HepG2 (cell line): ENCODE results near the gene RAB42. TPM values are rescaled to one million over a fixed set of nuclear protein-coding genes. Genes with fewer than 3 reads are reported as not detected.

ENCODE experiments used
- ERF ChIP-seq: IDR thresholded peaks from 2 replicates; pipeline ENCODE4 v1.6.1; 2018; ENCODE audit warnings: missing biosample characterization, missing genetic modification reagents
- JUND ChIP-seq: sonication (generic); formaldehyde crosslinking; IDR thresholded peaks from 2 replicates; pipeline ENCODE4 v1.8.0; 2022; ENCODE audit warnings: mild to moderate bottlenecking, missing genetic modification reagents
- KDM2A ChIP-seq: sonication (generic); formaldehyde crosslinking; IDR thresholded peaks from 2 replicates; pipeline ENCODE4 v1.4.0; 2020; ENCODE audit warnings: low read depth, missing genetic modification reagents, borderline replicate concordance
- MED8 ChIP-seq: sonication (generic); formaldehyde crosslinking; IDR thresholded peaks from 2 replicates; pipeline ENCODE4 v1.8.1; 2023; ENCODE audit warnings: mild to moderate bottlenecking, missing genetic modification reagents; ENCODE audit not compliant: insufficient replicate concordance
- MIER2 ChIP-seq: IDR thresholded peaks from 2 replicates; pipeline ENCODE4 v1.6.1; 2016; ENCODE audit warnings: missing biosample characterization, missing genetic modification reagents
- PHB2 ChIP-seq: fragments of 450-650 bp; IDR thresholded peaks from 2 replicates; pipeline ENCODE4 v1.6.1; 2018; ENCODE audit not compliant: partially characterized antibody
- REL ChIP-seq: sonication (generic); formaldehyde crosslinking; conservative IDR thresholded peaks from 2 replicates; pipeline ENCODE4 v1.8.0; 2022; ENCODE audit warnings: mild to moderate bottlenecking, missing genetic modification reagents, moderate library complexity
- RFXANK ChIP-seq: IDR thresholded peaks from 2 replicates; pipeline ENCODE4 v1.6.1; 2016
- RXRA ChIP-seq: sonication (generic); formaldehyde crosslinking; IDR thresholded peaks from 2 replicates; pipeline ENCODE4 v1.5.1; 2020; ENCODE audit warnings: missing genetic modification reagents
- TOPORS ChIP-seq: sonication (generic); formaldehyde crosslinking; IDR thresholded peaks from 2 replicates; pipeline ENCODE4 v1.8.0; 2023; ENCODE audit warnings: mild to moderate bottlenecking, missing genetic modification reagents
- XRCC5 ChIP-seq: fragments of 200-400 bp; formaldehyde crosslinking; optimal IDR thresholded peaks from 2 replicates; pipeline ENCODE3; 2017; ENCODE audit warnings: mild to moderate bottlenecking, low read length
- ZMAT3 ChIP-seq: sonication (generic); formaldehyde crosslinking; conservative IDR thresholded peaks from 2 replicates; pipeline ENCODE4 v1.7.0; 2021; ENCODE audit warnings: missing genetic modification reagents
- ZNF451 ChIP-seq: sonication (generic); formaldehyde crosslinking; IDR thresholded peaks from 2 replicates; pipeline ENCODE4 v1.5.0; 2020; ENCODE audit warnings: mild to moderate bottlenecking, missing genetic modification reagents
- ZNF569 ChIP-seq: sonication (generic); formaldehyde crosslinking; IDR thresholded peaks from 2 replicates; pipeline ENCODE4 v1.5.0; 2020; ENCODE audit warnings: mild to moderate bottlenecking, missing genetic modification reagents, moderate library complexity, borderline replicate concordance
- ZNF672 ChIP-seq: sonication (generic); formaldehyde crosslinking; IDR thresholded peaks from 2 replicates; pipeline ENCODE4 v1.8.1; 2022; ENCODE audit warnings: missing genetic modification reagents
- polyA plus RNA-seq, 8 experiments: library from polyadenylated mRNA; depleted of rRNA in 3 of 8; stranded (reverse) in 7 of 8; unstranded in 1 of 8; fragments of >200 nt; fragmentation: Illumina TruSeq in 4 of 8; extraction: Trizol in 4 of 8; gene quantifications; 2 replicates each; pipeline versions ENCODE4 v1.2.1 to v1.2.3, GENCODE V29; 2011 to 2016; ENCODE audit warnings: low read depth in 4 of 8, missing spikeins in 1 of 8, mixed read lengths in 1 of 8; ENCODE audit not compliant: insufficient read depth in 1 of 8
- total RNA-seq, 5 experiments: library from RNA; depleted of rRNA; stranded (reverse); fragments of >200 nt; fragmentation: Illumina TruSeq; extraction: Trizol; gene quantifications; 2 replicates each; pipeline ENCODE4 v1.2.3, GENCODE V29; 2016; ENCODE audit warnings: low read depth in 1 of 5
- TF ChIP-seq, protein P1 (sequence below): sonication (generic); formaldehyde crosslinking; IDR thresholded peaks from 2 replicates; pipeline ENCODE4 v1.9.0; 2021; ENCODE audit warnings: missing genetic modification reagents, borderline replicate concordance
- TF ChIP-seq, protein P2 (sequence below): sonication (generic); formaldehyde crosslinking; IDR thresholded peaks from 2 replicates; pipeline ENCODE4 v1.5.1; 2020; ENCODE audit warnings: missing genetic modification reagents, mild to moderate bottlenecking, borderline replicate concordance
- TF ChIP-seq, protein P3 (sequence below): sonication (generic); formaldehyde crosslinking; IDR thresholded peaks from 2 replicates; pipeline ENCODE4 v1.8.0; 2022; ENCODE audit warnings: missing genetic modification reagents, mild to moderate bottlenecking, inconsistent platforms, borderline replicate concordance
- TF ChIP-seq, protein P4 (sequence below): IDR thresholded peaks from 2 replicates; pipeline ENCODE4 v1.6.1; 2016
- TF ChIP-seq, protein P5 (sequence below): IDR thresholded peaks from 2 replicates; pipeline ENCODE4 v1.4.0; 2020; ENCODE audit warnings: mild to moderate bottlenecking, missing genetic modification reagents

Gene RAB42
- total and polyA plus RNA-seq, 2 of the 13 experiments (the other 11 are each of a cell fraction or from before 2014, with no cell fraction given), result 10.4 to 166 TPM

DNA sequence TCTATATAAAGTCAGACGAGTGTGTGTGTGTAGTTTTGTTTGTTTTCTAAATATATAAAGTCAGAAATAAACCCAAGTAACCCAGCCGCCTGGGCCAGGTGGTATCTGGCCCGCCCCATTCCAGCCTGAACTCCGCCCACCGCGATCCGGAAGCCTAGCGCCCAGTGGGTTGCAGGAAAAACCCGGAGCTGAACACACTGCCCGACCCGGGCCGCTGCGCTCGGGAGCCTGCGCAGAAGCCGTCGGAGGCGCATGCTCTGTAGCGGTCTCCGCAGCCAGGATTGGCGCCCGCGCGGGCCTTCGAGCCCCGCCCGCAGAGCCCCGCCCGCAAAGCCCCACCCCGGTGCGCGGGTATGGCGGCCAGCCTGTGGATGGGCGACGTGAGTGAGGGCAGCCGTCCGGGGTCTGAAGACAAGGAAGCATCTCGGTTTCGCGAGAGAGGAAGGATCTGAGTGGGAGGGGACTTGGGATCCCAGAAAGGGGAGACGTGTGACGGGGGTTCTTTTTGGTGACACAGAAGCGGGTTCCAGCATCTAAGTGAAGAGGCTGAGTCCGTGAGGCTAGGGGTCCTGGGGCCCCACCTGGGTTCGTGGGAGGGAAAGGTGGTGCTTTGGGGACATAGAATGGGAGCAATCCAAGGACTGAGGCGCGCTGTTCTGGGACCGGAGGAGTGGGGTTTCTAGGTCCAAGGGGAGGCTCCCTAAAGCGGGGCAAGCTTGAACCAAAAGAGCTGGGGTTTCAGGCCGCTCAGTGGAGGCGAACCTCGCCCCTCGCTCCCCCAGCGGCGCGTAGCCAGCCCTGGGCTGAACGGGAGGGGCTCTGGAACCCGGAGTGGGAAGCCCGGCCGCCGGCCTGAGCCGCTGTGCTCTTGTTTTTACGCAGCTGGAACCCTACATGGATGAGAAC is 39.1 kb upstream of the RAB42 start, which contains the start of gene TRNAU1AP (continued):
- TF ChIP-seq ZNF451 (CRISPR knock-in tag), result 0 out of 2 replicates have a peak, but pooled peaks have one; percentile 22
- no peak for TF ChIP-seq PHB2
- TF ChIP-seq, protein P1, sequence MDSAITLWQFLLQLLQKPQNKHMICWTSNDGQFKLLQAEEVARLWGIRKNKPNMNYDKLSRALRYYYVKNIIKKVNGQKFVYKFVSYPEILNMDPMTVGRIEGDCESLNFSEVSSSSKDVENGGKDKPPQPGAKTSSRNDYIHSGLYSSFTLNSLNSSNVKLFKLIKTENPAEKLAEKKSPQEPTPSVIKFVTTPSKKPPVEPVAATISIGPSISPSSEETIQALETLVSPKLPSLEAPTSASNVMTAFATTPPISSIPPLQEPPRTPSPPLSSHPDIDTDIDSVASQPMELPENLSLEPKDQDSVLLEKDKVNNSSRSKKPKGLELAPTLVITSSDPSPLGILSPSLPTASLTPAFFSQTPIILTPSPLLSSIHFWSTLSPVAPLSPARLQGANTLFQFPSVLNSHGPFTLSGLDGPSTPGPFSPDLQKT (CRISPR knock-in tag), result 0 out of 2 replicates have a peak, but pooled peaks have one; percentile 13
- TF ChIP-seq, protein P2, sequence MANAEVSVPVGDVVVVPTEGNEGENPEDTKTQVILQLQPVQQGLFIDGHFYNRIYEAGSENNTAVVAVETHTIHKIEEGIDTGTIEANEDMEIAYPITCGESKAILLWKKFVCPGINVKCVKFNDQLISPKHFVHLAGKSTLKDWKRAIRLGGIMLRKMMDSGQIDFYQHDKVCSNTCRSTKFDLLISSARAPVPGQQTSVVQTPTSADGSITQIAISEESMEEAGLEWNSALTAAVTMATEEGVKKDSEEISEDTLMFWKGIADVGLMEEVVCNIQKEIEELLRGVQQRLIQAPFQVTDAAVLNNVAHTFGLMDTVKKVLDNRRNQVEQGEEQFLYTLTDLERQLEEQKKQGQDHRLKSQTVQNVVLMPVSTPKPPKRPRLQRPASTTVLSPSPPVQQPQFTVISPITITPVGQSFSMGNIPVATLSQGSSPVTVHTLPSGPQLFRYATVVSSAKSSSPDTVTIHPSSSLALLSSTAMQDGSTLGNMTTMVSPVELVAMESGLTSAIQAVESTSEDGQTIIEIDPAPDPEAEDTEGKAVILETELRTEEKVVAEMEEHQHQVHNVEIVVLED (CRISPR knock-in tag), result peak; percentile 76
- 0 out of 2 replicates have a peak, but pooled peaks have one; percentile 75 for TF ChIP-seq TOPORS
- TF ChIP-seq ZMAT3 (CRISPR knock-in tag), result peak; percentile 83
- TF ChIP-seq XRCC5, result peak; percentile 99
- peak; percentile 70 for TF ChIP-seq RXRA
- TF ChIP-seq ZNF672, result no peak
- TF ChIP-seq RFXANK (CRISPR knock-in tag), result peak; percentile 56; the same call in 1 of the 2 replicates
- TF ChIP-seq, protein P3, sequence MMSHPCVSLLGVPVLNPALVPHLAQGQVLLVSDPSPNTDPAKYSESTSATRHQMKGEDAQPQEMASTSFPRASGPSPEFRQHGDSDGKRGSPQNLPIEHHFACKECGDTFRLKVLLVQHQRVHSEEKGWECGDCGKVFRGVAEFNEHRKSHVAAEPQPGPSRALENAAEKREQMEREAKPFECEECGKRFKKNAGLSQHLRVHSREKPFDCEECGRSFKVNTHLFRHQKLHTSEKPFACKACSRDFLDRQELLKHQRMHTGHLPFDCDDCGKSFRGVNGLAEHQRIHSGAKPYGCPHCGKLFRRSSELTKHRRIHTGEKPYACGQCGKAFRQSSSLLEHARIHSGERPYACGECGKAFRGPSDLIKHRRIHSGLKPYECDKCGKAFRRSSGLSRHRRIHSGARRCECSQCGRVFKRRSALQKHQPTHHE (CRISPR knock-in tag), result peak; percentile 83
- TF ChIP-seq, protein P4, sequence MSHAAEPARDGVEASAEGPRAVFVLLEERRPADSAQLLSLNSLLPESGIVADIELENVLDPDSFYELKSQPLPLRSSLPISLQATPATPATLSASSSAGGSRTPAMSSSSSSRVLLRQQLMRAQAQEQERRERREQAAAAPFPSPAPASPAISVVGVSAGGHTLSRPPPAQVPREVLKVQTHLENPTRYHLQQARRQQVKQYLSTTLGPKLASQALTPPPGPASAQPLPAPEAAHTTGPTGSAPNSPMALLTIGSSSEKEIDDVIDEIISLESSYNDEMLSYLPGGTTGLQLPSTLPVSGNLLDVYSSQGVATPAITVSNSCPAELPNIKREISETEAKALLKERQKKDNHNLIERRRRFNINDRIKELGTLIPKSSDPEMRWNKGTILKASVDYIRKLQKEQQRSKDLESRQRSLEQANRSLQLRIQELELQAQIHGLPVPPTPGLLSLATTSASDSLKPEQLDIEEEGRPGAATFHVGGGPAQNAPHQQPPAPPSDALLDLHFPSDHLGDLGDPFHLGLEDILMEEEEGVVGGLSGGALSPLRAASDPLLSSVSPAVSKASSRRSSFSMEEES (CRISPR knock-in tag), result no peak
- no peak for TF ChIP-seq ZNF569 (CRISPR knock-in tag)
- TF ChIP-seq REL (CRISPR knock-in tag), result no peak
- peak; percentile 89 for TF ChIP-seq MED8
- TF ChIP-seq, protein P5, sequence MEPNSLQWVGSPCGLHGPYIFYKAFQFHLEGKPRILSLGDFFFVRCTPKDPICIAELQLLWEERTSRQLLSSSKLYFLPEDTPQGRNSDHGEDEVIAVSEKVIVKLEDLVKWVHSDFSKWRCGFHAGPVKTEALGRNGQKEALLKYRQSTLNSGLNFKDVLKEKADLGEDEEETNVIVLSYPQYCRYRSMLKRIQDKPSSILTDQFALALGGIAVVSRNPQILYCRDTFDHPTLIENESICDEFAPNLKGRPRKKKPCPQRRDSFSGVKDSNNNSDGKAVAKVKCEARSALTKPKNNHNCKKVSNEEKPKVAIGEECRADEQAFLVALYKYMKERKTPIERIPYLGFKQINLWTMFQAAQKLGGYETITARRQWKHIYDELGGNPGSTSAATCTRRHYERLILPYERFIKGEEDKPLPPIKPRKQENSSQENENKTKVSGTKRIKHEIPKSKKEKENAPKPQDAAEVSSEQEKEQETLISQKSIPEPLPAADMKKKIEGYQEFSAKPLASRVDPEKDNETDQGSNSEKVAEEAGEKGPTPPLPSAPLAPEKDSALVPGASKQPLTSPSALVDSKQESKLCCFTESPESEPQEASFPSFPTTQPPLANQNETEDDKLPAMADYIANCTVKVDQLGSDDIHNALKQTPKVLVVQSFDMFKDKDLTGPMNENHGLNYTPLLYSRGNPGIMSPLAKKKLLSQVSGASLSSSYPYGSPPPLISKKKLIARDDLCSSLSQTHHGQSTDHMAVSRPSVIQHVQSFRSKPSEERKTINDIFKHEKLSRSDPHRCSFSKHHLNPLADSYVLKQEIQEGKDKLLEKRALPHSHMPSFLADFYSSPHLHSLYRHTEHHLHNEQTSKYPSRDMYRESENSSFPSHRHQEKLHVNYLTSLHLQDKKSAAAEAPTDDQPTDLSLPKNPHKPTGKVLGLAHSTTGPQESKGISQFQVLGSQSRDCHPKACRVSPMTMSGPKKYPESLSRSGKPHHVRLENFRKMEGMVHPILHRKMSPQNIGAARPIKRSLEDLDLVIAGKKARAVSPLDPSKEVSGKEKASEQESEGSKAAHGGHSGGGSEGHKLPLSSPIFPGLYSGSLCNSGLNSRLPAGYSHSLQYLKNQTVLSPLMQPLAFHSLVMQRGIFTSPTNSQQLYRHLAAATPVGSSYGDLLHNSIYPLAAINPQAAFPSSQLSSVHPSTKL (CRISPR knock-in tag), result peak; percentile 60
- TF ChIP-seq JUND (CRISPR knock-in tag), result no peak
- no peak for TF ChIP-seq MIER2 (CRISPR knock-in tag)
- peak; percentile 73 for TF ChIP-seq ERF (CRISPR knock-in tag)
- peak; percentile 67 for TF ChIP-seq KDM2A
